GM21619 (cell line): ENCODE measurements around the gene ZNF780B.

Source experiments
- ATAC-seq: cut with Tn5 transposase; IDR thresholded peaks from one replicate; pipeline ENCODE4 v1.9.1; 2021; ENCODE audit not compliant: unreplicated experiment

The ZNF780B gene

GRCh38 chr19:40055832-40056504 is at the start of gene ZNF780B:
Gene ZNF780B, minus strand, starts transcription at chr19:40056231. Its CDS starts 5,899 bp downstream, at chr19:40050332.
- ATAC-seq = peak; percentile 78

- no peak for ATAC-seq
Measured at GRCh38 chr19:40104754-40105153, 48.7 kb upstream of the ZNF780B start.

GRCh38 chr19:40103600-40103999 is 47.6 kb upstream of the ZNF780B start:
- ATAC-seq = no peak

GRCh38 chr19:40101813-40102212 is 45.8 kb upstream of the ZNF780B start:
- no peak for ATAC-seq

GRCh38 chr19:40093416-40093815 is 37.4 kb upstream of the ZNF780B start:
- ATAC-seq = no peak

GRCh38 chr19:40091205-40092129 is 35.4 kb upstream of the ZNF780B start:
- no peak for ATAC-seq

GRCh38 chr19:40090241-40091204 is 34.5 kb upstream of the ZNF780B start, which contains the start of gene ZNF780A:
Gene ZNF780A, minus strand, starts transcription at chr19:40090943. Its CDS starts 6,190 bp downstream, at chr19:40084753.
- peak; percentile 77 for ATAC-seq

GRCh38 chr19:40089462-40089861 is 33.4 kb upstream of the ZNF780B start:
- ATAC-seq = no peak

GRCh38 chr19:40088299-40089047 is 32.4 kb upstream of the ZNF780B start:
- ATAC-seq = no peak

GRCh38 chr19:40084948-40085347 is 28.9 kb upstream of the ZNF780B start:
- no peak for ATAC-seq

- ATAC-seq = no peak
Measured at GRCh38 chr19:40081411-40081810, 25.4 kb upstream of the ZNF780B start.

- no peak for ATAC-seq
Measured at GRCh38 chr19:40080289-40080688, 24.3 kb upstream of the ZNF780B start.

- no peak for ATAC-seq
Measured at GRCh38 chr19:40078377-40078776, 22.3 kb upstream of the ZNF780B start.

- ATAC-seq = no peak
Measured at GRCh38 chr19:40070058-40070457, 14.0 kb upstream of the ZNF780B start.

- ATAC-seq = no peak
Measured at GRCh38 chr19:40059624-40060023, 3.6 kb upstream of the ZNF780B start.

- no peak for ATAC-seq
Measured at GRCh38 chr19:40057166-40057565, 1.1 kb upstream of the ZNF780B start.

GRCh38 chr19:40056505-40056904 is 474 bp upstream of the ZNF780B start:
- no peak for ATAC-seq

- no peak for ATAC-seq
Measured at GRCh38 chr19:40055049-40055448, 982 bp downstream of the ZNF780B start.

- no peak for ATAC-seq
Measured at GRCh38 chr19:40054632-40055031, 1.4 kb downstream of the ZNF780B start.

GRCh38 chr19:40053491-40053890 is 2.5 kb downstream of the ZNF780B start:
- ATAC-seq = no peak
